Keratinocyte (primary cell): Measurements from ENCODE around the gene NIPSNAP2.

ENCODE experiments used
- EZH2 ChIP-seq: IDR thresholded peaks from one replicate; pipeline ENCODE4 v1.6.1; 2012; ENCODE audit warnings: inconsistent platforms, mild to moderate bottlenecking, low read length, moderate library complexity
- TF ChIP-seq, protein P1 (sequence below), 3 experiments: IDR thresholded peaks in 1 of 3; conservative IDR thresholded peaks in 1 of 3; optimal IDR thresholded peaks in 1 of 3; 2 replicates in 2 of 3; 3 replicates in 1 of 3; pipeline versions ENCODE3 to v1.5.1; 2011; ENCODE audit warnings: low read length in 3 of 3, mild to moderate bottlenecking in 3 of 3, moderate library complexity in 2 of 3, control low read depth in 1 of 3, inconsistent platforms in 1 of 3; ENCODE audit not compliant: insufficient read depth in 2 of 3; ENCODE audit errors: extremely low read depth in 1 of 3

DNA sequence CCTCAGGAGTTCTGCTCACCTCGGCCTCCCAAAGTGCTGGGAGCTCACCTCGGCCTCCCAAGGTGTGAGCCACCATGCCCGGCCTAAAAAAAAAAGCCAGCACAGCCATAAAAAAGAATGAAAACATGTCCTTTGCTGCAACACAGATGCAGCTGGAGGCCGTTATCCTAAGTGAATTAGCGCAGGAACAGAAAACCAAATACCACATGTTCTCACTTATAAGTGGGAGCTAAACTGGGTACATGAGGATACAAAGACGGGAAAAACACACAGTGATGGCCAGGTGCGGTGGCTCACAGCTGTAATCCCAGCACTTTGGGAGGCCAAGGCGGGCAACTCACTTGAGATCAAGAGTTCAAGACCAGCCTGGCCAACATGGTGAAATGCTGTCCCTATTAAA is 66.0 kb downstream of the NIPSNAP2 start:
- TF ChIP-seq, protein P1, sequence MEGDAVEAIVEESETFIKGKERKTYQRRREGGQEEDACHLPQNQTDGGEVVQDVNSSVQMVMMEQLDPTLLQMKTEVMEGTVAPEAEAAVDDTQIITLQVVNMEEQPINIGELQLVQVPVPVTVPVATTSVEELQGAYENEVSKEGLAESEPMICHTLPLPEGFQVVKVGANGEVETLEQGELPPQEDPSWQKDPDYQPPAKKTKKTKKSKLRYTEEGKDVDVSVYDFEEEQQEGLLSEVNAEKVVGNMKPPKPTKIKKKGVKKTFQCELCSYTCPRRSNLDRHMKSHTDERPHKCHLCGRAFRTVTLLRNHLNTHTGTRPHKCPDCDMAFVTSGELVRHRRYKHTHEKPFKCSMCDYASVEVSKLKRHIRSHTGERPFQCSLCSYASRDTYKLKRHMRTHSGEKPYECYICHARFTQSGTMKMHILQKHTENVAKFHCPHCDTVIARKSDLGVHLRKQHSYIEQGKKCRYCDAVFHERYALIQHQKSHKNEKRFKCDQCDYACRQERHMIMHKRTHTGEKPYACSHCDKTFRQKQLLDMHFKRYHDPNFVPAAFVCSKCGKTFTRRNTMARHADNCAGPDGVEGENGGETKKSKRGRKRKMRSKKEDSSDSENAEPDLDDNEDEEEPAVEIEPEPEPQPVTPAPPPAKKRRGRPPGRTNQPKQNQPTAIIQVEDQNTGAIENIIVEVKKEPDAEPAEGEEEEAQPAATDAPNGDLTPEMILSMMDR (optimal IDR thresholded peaks at IDR 0.05 in 1 of 3, IDR thresholded peaks at IDR 0.05 in 1 of 3, conservative IDR thresholded peaks at IDR 0.05 in 1 of 3; ENCODE audit: extremely low read depth in 1 of 3, insufficient read depth in 2 of 3, low read length in 3 of 3) = no peak
- TF ChIP-seq EZH2 = no peak
